ENCODE results near the gene PDSS2. TPM values are rescaled to one million over a fixed set of nuclear protein-coding genes. Genes with fewer than 3 reads are reported as not detected.
A peak's percentile ranks its signal among the peaks of the same experiment; 100 is the strongest.

Gene PDSS2
- total and polyA plus RNA-seq, 7 donors = 4.7 to 16.7 (median 9.3) TPM

DNA sequence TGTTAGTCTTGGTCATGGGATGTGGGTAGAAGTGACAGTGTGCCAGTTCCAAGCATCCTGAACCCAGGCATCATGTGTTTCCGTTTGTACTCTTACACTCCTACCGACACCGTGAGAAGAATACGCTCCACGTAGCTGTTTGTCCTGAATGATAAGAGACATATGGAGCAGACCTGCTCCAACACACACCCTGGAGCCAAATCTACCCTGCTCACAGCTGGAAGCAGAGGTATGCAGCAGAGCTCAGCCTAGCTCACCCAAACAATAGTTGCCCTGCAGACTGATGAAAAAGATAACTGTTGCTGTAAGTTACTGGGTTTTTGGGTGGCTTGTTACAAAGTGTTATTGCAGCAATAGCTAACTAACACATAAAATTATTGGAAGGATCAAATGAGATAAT, 14.3 kb upstream of the PDSS2 start:
- Histone ChIP-seq H3K4me1 (no peaks in the 10 kb centered on the region), H3K4me3 (no peak overlapping the region), H3K36me3 (ENCODE audit: insufficient read depth in 1 of 2, low read depth in 1 of 2) (no peaks in the 10 kb centered on the region), H3K9me3 (no peaks in the 10 kb centered on the region), H3K27me3 (ENCODE audit: insufficient read depth in 3 of 3, low read length in 2 of 3) (no peaks in the 10 kb centered on the region), H3K27ac (no peak overlapping the region)
- no peak for ATAC-seq
- WGBS, 3 donors = 48 to 63% (median 50%) methylated on average over 5 of the region's 5 CpGs
- no peak for DNase-seq
- TF ChIP-seq, protein P1, sequence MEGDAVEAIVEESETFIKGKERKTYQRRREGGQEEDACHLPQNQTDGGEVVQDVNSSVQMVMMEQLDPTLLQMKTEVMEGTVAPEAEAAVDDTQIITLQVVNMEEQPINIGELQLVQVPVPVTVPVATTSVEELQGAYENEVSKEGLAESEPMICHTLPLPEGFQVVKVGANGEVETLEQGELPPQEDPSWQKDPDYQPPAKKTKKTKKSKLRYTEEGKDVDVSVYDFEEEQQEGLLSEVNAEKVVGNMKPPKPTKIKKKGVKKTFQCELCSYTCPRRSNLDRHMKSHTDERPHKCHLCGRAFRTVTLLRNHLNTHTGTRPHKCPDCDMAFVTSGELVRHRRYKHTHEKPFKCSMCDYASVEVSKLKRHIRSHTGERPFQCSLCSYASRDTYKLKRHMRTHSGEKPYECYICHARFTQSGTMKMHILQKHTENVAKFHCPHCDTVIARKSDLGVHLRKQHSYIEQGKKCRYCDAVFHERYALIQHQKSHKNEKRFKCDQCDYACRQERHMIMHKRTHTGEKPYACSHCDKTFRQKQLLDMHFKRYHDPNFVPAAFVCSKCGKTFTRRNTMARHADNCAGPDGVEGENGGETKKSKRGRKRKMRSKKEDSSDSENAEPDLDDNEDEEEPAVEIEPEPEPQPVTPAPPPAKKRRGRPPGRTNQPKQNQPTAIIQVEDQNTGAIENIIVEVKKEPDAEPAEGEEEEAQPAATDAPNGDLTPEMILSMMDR (IDR thresholded peaks at IDR 0.05) = no peak
- intact Hi-C loops (cut with DNase I) = no loop called here

DNA sequence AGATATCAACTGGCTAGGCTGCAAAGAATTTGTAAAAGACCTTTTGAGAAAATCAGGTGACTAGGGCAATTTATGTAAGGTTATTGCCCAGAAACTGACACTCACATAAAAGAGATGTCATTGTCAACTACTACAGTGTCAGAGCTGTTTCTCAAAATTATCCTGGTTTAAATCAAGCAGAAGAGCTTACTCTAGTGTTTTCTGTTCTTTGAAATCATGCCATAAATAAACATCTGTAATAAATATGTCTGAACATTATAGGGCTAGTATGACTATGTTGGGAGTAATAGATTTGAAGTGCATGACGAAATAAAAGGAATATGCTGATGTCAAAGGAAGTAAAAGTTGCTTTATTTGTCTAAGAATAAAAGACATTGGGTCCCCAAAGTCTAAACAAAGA, 11.0 kb upstream of the PDSS2 start:
- no peak for DNase-seq
- TF ChIP-seq, protein P1 (IDR thresholded peaks at IDR 0.05) = no peak
- Histone ChIP-seq H3K27ac (no peak overlapping the region), H3K4me3 (no peak overlapping the region), H3K36me3 (ENCODE audit: insufficient read depth in 1 of 2, low read depth in 1 of 2) (no peaks in the 10 kb centered on the region), H3K27me3 (ENCODE audit: insufficient read depth in 3 of 3, low read length in 2 of 3) (no peaks in the 10 kb centered on the region), H3K4me1 (no peaks in the 10 kb centered on the region), H3K9me3 (no peaks in the 10 kb centered on the region)
- no peak for ATAC-seq
- intact Hi-C loops (cut with DNase I) = no loop called here
- 88 to 92% (median 89%) methylated on average over 1 of the region's 1 CpG for WGBS, 3 donors

DNA sequence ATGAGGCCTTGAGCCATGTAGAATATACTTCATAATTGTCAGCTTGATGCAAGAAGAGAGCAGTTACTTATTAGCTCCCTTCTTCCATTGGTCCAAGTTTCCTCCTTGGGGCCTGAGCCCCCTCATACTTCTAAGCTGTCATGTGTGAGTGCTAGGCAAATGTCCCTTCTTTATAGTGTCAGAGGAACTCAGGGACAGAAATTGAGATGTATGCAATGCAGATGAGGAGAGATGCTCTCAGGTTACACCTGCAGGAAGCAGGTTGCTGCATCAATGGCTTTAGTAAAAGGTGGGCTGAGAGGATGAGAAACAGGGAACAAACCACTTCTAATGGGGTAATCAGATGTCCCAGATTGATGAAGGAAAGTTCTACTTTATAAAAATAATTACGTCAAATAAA, 6.7 kb upstream of the PDSS2 start:
- WGBS, 3 donors = 80 to 92% (median 84%) methylated on average over 1 of the region's 1 CpG
- Histone ChIP-seq H3K4me3 (no peak overlapping the region), H3K36me3 (ENCODE audit: insufficient read depth in 1 of 2, low read depth in 1 of 2) (no peaks in the 10 kb centered on the region), H3K27me3 (ENCODE audit: insufficient read depth in 3 of 3, low read length in 2 of 3) (no peaks in the 10 kb centered on the region), H3K9me3 (no peaks in the 10 kb centered on the region), H3K27ac (no peak overlapping the region), H3K4me1 (peaks cover 5% of the 10 kb centered on the region)
- TF ChIP-seq, protein P1 (IDR thresholded peaks at IDR 0.05) = no peak
- DNase-seq = no peak
- intact Hi-C loops (cut with DNase I) = no loop called here
- ATAC-seq = no peak

GRCh38 chr6:107460083-107460631, 793 bp upstream of the PDSS2 start:
- peak overlapping the region; percentile 90 for H3K4me3 ChIP-seq
- intact Hi-C loops (cut with DNase I) = loop anchor here in 1 of 2 donors (2.0 kb wide), 1 partner anchor 33 kb away; no protein-coding TSS in a partner anchor
- H3K36me3 ChIP-seq (ENCODE audit: insufficient read depth in 1 of 2, low read depth in 1 of 2) = no peaks in the 10 kb centered on the region
- no peak for ATAC-seq
- no peaks in the 10 kb centered on the region for H3K9me3 ChIP-seq
- H3K4me1 ChIP-seq = peaks cover 5% of the 10 kb centered on the region
- TF ChIP-seq, protein P1 (IDR thresholded peaks at IDR 0.05) = no peak
- no peak for DNase-seq
- H3K27me3 ChIP-seq (ENCODE audit: insufficient read depth in 3 of 3, low read length in 2 of 3) = no peaks in the 10 kb centered on the region
- H3K27ac ChIP-seq = peak overlapping the region; percentile 96
- WGBS, 3 donors = 25 to 37% (median 28%) methylated on average over 21 to 22 of the region's 22 CpGs
